Measurements from ENCODE around the gene CACNA2D3.

- TF ChIP-seq CTCF (IDR thresholded peaks at IDR 0.05) (no peak), POLR2A (IDR thresholded peaks at IDR 0.05) (no peak), POLR2AphosphoS5 (IDR thresholded peaks at IDR 0.05) (no peak), EP300 (IDR thresholded peaks at IDR 0.05) (no peak)
Observed at GRCh38 chr3:54259636-54260035, 137.3 kb downstream of the CACNA2D3 start.

All from upper lobe of left lung (tissue), 4 donors.